GM23248 (cell line): ENCODE data around the gene H1-8.

Source experiments
- EZH2 ChIP-seq: fragments of 200-600 bp; sonication (generic); IDR thresholded peaks from 2 replicates; pipeline ENCODE4 v1.6.1; 2018; ENCODE audit warnings: antibody characterized with exemption, mild to moderate bottlenecking; ENCODE audit not compliant: insufficient read depth, poor library complexity, severe bottlenecking
- EZH2phosphoT487 ChIP-seq: fragments of 200-600 bp; sonication (generic); IDR thresholded peaks from 2 replicates; pipeline ENCODE4 v1.6.1; 2018; ENCODE audit warnings: antibody characterized with exemption, moderate library complexity, mild to moderate bottlenecking, low read depth; ENCODE audit not compliant: insufficient read depth

- TF ChIP-seq EZH2 (no peak), EZH2phosphoT487 (no peak)
These were observed 41.7 kb downstream of the H1-8 start for GRCh38 chr3:129584631-129585030.
